WTC11 (cell line): ENCODE measurements around the gene ZSWIM6. TPM values are rescaled to one million over a fixed set of nuclear protein-coding genes. Genes with fewer than 3 reads are reported as not detected.

ENCODE experiments used
- ATAC-seq: fragments of 200-7000 bp; cut with Tn5 transposase; 2 replicates; pipeline ENCODE4 v1.10.0; 2021; ENCODE audit warnings: mild to moderate bottlenecking, moderate library complexity
- CTCF ChIA-PET: fragments of 300-600 bp; sonication (Branson Sonifier 250); formaldehyde crosslinking; loops from one replicate; lab custom pipeline; 2021; ENCODE audit warnings: antibody characterized with exemption; lab: Charles Lee
- POLR2A ChIA-PET: fragments of 350-600 bp; sonication (Branson Sonifier 250); formaldehyde crosslinking; loops from one replicate; lab custom pipeline; 2021; ENCODE audit warnings: antibody characterized with exemption; lab: Charles Lee
- DNase-seq: peaks from one replicate; pipeline ENCODE4 v3.0.0; 2021; ENCODE audit warnings: low spot score
- H3K27ac Mint-ChIP-seq: 2 replicates; pipeline ENCODE4 v1.8.0; 2021; ENCODE audit warnings: mixed read lengths
- H3K27me3 Mint-ChIP-seq: 2 replicates; pipeline ENCODE4 v1.8.0; 2021; ENCODE audit warnings: low read depth, mild to moderate bottlenecking, moderate library complexity, mixed read lengths
- H3K36me3 Mint-ChIP-seq: 2 replicates; pipeline ENCODE4 v1.8.0; 2021; ENCODE audit warnings: mixed read lengths
- H3K4me1 Mint-ChIP-seq: 2 replicates; pipeline ENCODE4 v1.8.0; 2022; ENCODE audit warnings: mixed read lengths
- H3K4me3 Mint-ChIP-seq: 2 replicates; pipeline ENCODE4 v1.8.0; 2021; ENCODE audit warnings: mild to moderate bottlenecking, moderate library complexity, mixed read lengths
- H3K9me3 Mint-ChIP-seq: 2 replicates; pipeline ENCODE4 v1.8.0; 2021; ENCODE audit warnings: mixed read lengths
- ELF4 ChIP-seq: sonication (generic); formaldehyde crosslinking; IDR thresholded peaks from 2 replicates; pipeline ENCODE4 v1.8.1; 2022; ENCODE audit warnings: low read depth, mild to moderate bottlenecking, moderate library complexity, missing genetic modification reagents
- ESRRA ChIP-seq: sonication (generic); formaldehyde crosslinking; IDR thresholded peaks from 2 replicates; pipeline ENCODE4 v1.8.1; 2022; ENCODE audit warnings: mild to moderate bottlenecking, missing genetic modification reagents, borderline replicate concordance
- FOXP1 ChIP-seq: sonication (generic); formaldehyde crosslinking; IDR thresholded peaks from 2 replicates; pipeline ENCODE4 v1.8.0; 2022; ENCODE audit warnings: missing genetic modification reagents, mild to moderate bottlenecking, moderate library complexity, borderline replicate concordance
- GTF2I ChIP-seq: fragments of 250-450 bp; sonication (Bioruptor Pico); conservative IDR thresholded peaks from 2 replicates; pipeline ENCODE4 v1.4.0; 2021; ENCODE audit warnings: mild to moderate bottlenecking
- HMGA2 ChIP-seq: fragments of 250-450 bp; sonication (Bioruptor Pico); IDR thresholded peaks from 2 replicates; pipeline ENCODE4 v1.4.0; 2021; ENCODE audit warnings: mild to moderate bottlenecking, moderate library complexity
- HMGXB4 ChIP-seq: sonication (generic); formaldehyde crosslinking; IDR thresholded peaks from 2 replicates; pipeline ENCODE4 v1.8.1; 2023; ENCODE audit warnings: mild to moderate bottlenecking, moderate library complexity, missing genetic modification reagents
- JAZF1 ChIP-seq: fragments of 250-450 bp; sonication (Bioruptor Pico); IDR thresholded peaks from 2 replicates; pipeline ENCODE4 v1.9.0; 2021; ENCODE audit warnings: moderate library complexity, mild to moderate bottlenecking, inconsistent platforms
- MXD4 ChIP-seq: fragments of 250-450 bp; sonication (Bioruptor Pico); IDR thresholded peaks from 2 replicates; pipeline ENCODE4 v1.8.0; 2021; ENCODE audit warnings: mild to moderate bottlenecking, moderate library complexity, borderline replicate concordance
- NFATC4 ChIP-seq: fragments of 250-450 bp; sonication (Bioruptor Pico); IDR thresholded peaks from 2 replicates; pipeline ENCODE4 v1.9.0; 2021; ENCODE audit warnings: mild to moderate bottlenecking
- NR2C2 ChIP-seq: sonication (generic); formaldehyde crosslinking; IDR thresholded peaks from 2 replicates; pipeline ENCODE4 v1.8.0; 2022; ENCODE audit warnings: mild to moderate bottlenecking, missing genetic modification reagents
- OVOL2 ChIP-seq: fragments of 250-450 bp; sonication (Bioruptor Pico); IDR thresholded peaks from 2 replicates; pipeline ENCODE4 v1.9.0; 2021; ENCODE audit warnings: mild to moderate bottlenecking, borderline replicate concordance
- RORB ChIP-seq: fragments of 250-450 bp; sonication (Bioruptor Pico); IDR thresholded peaks from 2 replicates; pipeline ENCODE4 v1.9.0; 2021; ENCODE audit warnings: mild to moderate bottlenecking
- SMAD3 ChIP-seq: sonication (generic); formaldehyde crosslinking; IDR thresholded peaks from 2 replicates; pipeline ENCODE4 v1.8.0; 2022; ENCODE audit warnings: missing genetic modification reagents, mild to moderate bottlenecking, borderline replicate concordance
- SP1 ChIP-seq: sonication (generic); formaldehyde crosslinking; conservative IDR thresholded peaks from 2 replicates; pipeline ENCODE4 v1.8.1; 2022; ENCODE audit warnings: missing genetic modification reagents
- ZNF121 ChIP-seq: sonication (generic); formaldehyde crosslinking; IDR thresholded peaks from 2 replicates; pipeline ENCODE4 v1.8.0; 2023; ENCODE audit warnings: missing genetic modification reagents
- ZNF138 ChIP-seq: sonication (generic); formaldehyde crosslinking; conservative IDR thresholded peaks from 2 replicates; pipeline ENCODE4 v1.8.1; 2022; ENCODE audit warnings: mild to moderate bottlenecking, moderate library complexity, missing genetic modification reagents
- ZNF219 ChIP-seq: sonication (generic); formaldehyde crosslinking; IDR thresholded peaks from 2 replicates; pipeline ENCODE4 v1.8.0; 2023; ENCODE audit warnings: missing genetic modification reagents, mild to moderate bottlenecking, borderline replicate concordance
- ZNF532 ChIP-seq: fragments of 250-450 bp; sonication (Bioruptor Pico); IDR thresholded peaks from 2 replicates; pipeline ENCODE4 v1.9.0; 2021; ENCODE audit warnings: mild to moderate bottlenecking, borderline replicate concordance
- ZSCAN18 ChIP-seq: fragments of 250-450 bp; sonication (Bioruptor Pico); IDR thresholded peaks from 2 replicates; pipeline ENCODE4 v2.1.2; 2022; ENCODE audit warnings: mild to moderate bottlenecking, moderate library complexity
- total RNA-seq: library from RNA; stranded (reverse); gene quantifications from 3 replicates; pipeline ENCODE4 v1.2.3, GENCODE V29; 2021
- TF ChIP-seq, protein P1 (sequence below): sonication (generic); formaldehyde crosslinking; IDR thresholded peaks from 2 replicates; pipeline ENCODE4 v1.8.1; 2023; ENCODE audit warnings: mild to moderate bottlenecking, missing genetic modification reagents
- TF ChIP-seq, protein P2 (sequence below): sonication (generic); formaldehyde crosslinking; conservative IDR thresholded peaks from 2 replicates; pipeline ENCODE4 v1.8.1; 2022; ENCODE audit warnings: mild to moderate bottlenecking, missing genetic modification reagents

Gene ZSWIM6
- total RNA-seq, 1 experiment from 2014 or later = 12.5 TPM

DNA sequence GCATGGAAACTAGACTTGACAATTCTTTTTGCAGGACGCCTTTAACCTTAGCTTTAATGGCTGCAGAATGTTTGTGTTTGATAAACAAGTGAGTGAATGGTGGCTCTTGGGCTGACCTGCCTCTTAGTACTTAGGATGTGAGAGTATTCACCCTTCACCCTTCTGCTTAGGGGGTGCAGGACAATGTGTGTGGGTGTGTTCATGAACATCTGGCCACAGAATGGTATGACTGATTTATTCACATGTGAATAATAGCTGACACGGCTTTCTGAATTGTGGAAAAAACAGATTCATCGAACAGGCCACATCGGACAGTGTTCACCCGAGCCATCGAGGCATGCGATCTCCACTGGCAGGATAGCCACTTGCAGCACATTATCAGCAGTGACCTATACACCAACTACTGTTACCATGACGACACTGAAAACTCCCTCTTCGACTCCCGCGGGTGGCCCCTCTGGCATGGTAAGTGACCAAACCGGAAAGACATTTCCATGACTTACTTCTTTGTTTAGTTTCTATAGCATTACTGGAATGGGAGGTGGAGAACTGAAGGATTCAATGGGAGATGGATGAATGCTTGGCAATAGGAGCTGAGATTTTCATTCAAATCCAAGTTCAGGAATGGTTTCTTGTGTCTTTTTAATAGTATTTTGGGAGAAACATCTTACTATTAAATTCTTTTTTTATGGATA is 193.6 kb downstream of the ZSWIM6 start:
- Mint-ChIP-seq H3K9me3 (no peaks in the 10 kb centered on the region), H3K36me3 (peaks cover 2% of the 10 kb centered on the region; the same call in 1 of the 2 replicates), H3K4me1 (peaks cover 10% of the 10 kb centered on the region), H3K27me3 (no peaks in the 10 kb centered on the region), H3K4me3 (no peak overlapping the region), H3K27ac (no peak overlapping the region)
- ATAC-seq = peak; percentile 30; the same call in 1 of the 2 replicates
- ChIA-PET CTCF (no interaction called here), POLR2A (no interaction called here)
- peak; percentile 52; the same call in 1 of the 2 replicates for TF ChIP-seq HMGA2 (CRISPR knock-in tag)
- no peak for TF ChIP-seq RORB (CRISPR knock-in tag)
- no peak for DNase-seq

DNA sequence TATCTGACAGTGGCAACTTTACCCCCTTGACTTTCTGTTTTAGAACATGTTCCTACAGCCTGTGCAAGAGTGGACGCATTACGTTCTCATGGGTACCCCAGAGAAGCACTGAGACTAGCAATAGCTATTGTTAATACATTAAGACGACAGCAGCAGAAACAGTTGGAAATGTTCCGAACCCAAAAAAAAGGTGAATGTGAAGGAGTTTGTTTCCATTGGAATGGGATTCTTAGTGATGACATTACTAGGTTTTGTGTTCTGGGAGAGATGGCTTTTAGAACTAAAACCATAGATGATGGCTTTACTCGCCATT is 194.1 kb downstream of the ZSWIM6 start:
- CTCF ChIA-PET = no interaction called here
- ATAC-seq (no peak), DNase-seq (no peak)
- POLR2A ChIA-PET = no interaction called here
- H3K4me1 Mint-ChIP-seq = peaks cover 10% of the 10 kb centered on the region
- H3K36me3 Mint-ChIP-seq = peaks cover 2% of the 10 kb centered on the region; the same call in 1 of the 2 replicates
- H3K27ac Mint-ChIP-seq = no peak overlapping the region
- TF ChIP-seq HMGXB4 (no peak), GTF2I (CRISPR knock-in tag) (no peak), MXD4 (CRISPR knock-in tag) (no peak), ZSCAN18 (CRISPR knock-in tag) (no peak), NR2C2 (no peak), ZNF138 (CRISPR knock-in tag) (no peak), HMGA2 (CRISPR knock-in tag) (no peak), ELF4 (no peak), ZNF532 (no peak), ZNF219 (no peak)
- TF ChIP-seq, protein P1, sequence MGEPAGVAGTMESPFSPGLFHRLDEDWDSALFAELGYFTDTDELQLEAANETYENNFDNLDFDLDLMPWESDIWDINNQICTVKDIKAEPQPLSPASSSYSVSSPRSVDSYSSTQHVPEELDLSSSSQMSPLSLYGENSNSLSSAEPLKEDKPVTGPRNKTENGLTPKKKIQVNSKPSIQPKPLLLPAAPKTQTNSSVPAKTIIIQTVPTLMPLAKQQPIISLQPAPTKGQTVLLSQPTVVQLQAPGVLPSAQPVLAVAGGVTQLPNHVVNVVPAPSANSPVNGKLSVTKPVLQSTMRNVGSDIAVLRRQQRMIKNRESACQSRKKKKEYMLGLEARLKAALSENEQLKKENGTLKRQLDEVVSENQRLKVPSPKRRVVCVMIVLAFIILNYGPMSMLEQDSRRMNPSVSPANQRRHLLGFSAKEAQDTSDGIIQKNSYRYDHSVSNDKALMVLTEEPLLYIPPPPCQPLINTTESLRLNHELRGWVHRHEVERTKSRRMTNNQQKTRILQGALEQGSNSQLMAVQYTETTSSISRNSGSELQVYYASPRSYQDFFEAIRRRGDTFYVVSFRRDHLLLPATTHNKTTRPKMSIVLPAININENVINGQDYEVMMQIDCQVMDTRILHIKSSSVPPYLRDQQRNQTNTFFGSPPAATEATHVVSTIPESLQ (CRISPR knock-in tag) = no peak
- no peak overlapping the region for H3K4me3 Mint-ChIP-seq
- no peaks in the 10 kb centered on the region for H3K27me3 Mint-ChIP-seq
- H3K9me3 Mint-ChIP-seq = no peaks in the 10 kb centered on the region

DNA sequence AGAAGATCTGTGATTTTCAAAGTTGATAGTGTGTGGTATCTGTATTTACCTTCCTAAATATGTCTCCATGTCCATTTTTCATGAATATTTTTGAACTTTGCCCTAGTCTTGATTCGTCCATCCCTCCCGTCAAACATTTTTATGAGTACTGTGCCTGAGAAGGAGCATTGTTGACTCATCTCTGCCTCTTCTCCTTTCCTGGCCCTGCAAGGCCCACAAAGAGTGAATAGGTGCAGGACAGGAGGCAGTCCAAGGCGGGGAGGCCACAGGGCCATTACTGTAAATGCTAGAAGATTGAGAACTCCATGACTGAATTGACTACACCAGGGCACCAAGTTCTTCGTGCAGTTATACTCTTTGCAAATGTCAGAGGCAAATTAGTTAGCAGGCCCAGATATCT is 200.9 kb downstream of the ZSWIM6 start:
- POLR2A ChIA-PET = no interaction called here
- 0 out of 2 replicates have a peak overlapping the region, but pooled peaks have one; percentile 7 for H3K27ac Mint-ChIP-seq
- CTCF ChIA-PET = no interaction called here
- no peaks in the 10 kb centered on the region for H3K27me3 Mint-ChIP-seq
- DNase-seq (no peak), ATAC-seq (no peak)
- no peak overlapping the region for H3K4me3 Mint-ChIP-seq
- no peaks in the 10 kb centered on the region for H3K4me1 Mint-ChIP-seq
- peaks cover 14% of the 10 kb centered on the region for H3K36me3 Mint-ChIP-seq
- peaks cover 6% of the 10 kb centered on the region for H3K9me3 Mint-ChIP-seq
- TF ChIP-seq FOXP1 (CRISPR knock-in tag) (no peak), ZNF138 (CRISPR knock-in tag) (no peak), SP1 (CRISPR knock-in tag) (no peak), NFATC4 (CRISPR knock-in tag) (no peak), ESRRA (CRISPR knock-in tag) (no peak), OVOL2 (CRISPR knock-in tag) (no peak), SMAD3 (CRISPR knock-in tag) (no peak), GTF2I (CRISPR knock-in tag) (no peak), JAZF1 (CRISPR knock-in tag) (no peak), ELF4 (no peak), ZNF121 (CRISPR knock-in tag) (no peak)
- TF ChIP-seq, protein P2, sequence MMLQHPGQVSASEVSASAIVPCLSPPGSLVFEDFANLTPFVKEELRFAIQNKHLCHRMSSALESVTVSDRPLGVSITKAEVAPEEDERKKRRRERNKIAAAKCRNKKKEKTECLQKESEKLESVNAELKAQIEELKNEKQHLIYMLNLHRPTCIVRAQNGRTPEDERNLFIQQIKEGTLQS (CRISPR knock-in tag) = no peak
